GM10266 (cell line): ENCODE results near the gene OSBPL10.

Source experiments
- DNase-seq: peaks from one replicate; pipeline ENCODE4 v3.0.0; 2012; ENCODE audit errors: extremely low spot score
- CTCF ChIP-seq: IDR thresholded peaks from 2 replicates; pipeline ENCODE4 v1.5.1; 2012; ENCODE audit warnings: mild to moderate bottlenecking, low read depth; ENCODE audit not compliant: control insufficient read depth, insufficient read depth; ENCODE audit errors: missing control alignments

The OSBPL10 gene

GRCh38 chr3:31882431-31882830 lies 98.6 kb downstream of the OSBPL10 start:
- no peak for DNase-seq
- no peak for TF ChIP-seq CTCF

DNA sequence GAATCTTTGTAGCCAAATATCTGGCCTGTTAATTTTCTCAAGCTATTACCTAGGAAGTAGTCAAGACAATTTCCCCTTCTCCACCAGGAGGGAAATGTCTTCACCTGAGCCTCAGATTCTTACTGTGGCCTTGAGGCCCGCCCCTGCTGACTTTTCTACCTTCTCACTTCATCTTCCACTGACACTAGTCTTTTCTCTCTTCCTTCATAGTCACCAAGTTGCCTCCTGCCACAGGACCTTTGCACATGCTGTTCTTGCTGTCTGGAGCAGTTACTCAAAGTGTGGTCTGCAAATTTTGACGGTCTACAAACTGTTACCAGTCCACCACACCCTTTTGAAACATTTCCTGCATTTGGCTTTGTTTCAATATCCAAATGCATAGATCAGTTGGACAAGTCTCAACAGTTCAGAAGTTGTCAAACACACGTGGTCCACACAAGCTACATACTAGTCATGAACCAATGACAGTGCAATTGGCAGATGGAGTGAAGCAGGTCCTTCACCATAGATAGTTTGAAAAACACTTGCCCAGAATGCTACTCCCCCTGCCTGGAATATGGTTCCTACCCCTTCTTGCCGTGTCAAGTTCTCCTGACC lies 100.5 kb downstream of the OSBPL10 start:
- no peak for DNase-seq
- no peak for TF ChIP-seq CTCF

DNA sequence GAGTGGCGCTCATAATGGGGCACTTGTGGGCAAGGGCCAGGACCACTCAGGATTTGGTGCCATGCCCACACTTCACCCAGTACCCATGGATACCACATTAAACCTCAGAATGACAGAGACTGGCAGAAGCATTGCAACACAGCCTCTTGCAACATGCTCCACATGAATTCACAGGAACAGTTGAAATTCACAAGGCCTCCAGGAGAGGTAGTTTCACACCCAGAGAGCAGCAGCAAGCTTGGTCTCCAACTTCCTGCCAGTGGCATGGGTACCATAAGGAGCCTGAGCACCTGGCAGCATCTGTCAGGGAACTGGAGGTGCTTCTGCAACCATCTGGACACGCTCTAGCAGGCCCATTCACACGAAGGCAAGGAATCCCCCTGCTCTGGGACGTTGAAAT lies 101.0 kb downstream of the OSBPL10 start:
- TF ChIP-seq CTCF, result no peak
- DNase-seq, result no peak

GRCh38 chr3:31879365-31879764 lies 101.7 kb downstream of the OSBPL10 start:
- TF ChIP-seq CTCF, result no peak
- DNase-seq, result no peak

- TF ChIP-seq CTCF, result no peak
These were observed 102.7 kb downstream of the OSBPL10 start for GRCh38 chr3:31878231-31878838.

DNA sequence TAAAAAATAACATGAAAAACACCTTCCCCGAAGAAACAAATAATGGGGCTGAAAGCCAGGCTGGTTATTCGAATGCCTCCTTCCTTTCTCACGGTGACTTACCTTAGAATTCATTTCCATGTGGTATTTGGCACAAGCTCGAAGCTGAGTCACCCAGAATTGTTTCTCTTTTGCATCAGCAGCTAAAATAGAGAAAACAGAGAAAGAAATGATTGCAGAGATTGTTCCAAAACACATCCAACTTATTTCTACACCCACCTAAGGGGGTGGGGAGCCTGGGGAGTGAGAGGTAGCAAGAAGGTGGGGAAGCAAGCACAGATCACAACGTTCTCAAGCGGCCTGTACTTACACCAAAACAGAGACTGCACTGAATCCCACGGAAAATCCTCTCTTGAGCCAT lies 104.7 kb downstream of the OSBPL10 start:
- TF ChIP-seq CTCF, result no peak
- no peak for DNase-seq

More at GRCh38 chr3:31878231-31878838, 102.7 kb downstream of the OSBPL10 start:
- no peak for DNase-seq

GRCh38 chr3:31875437-31875836 lies 105.6 kb downstream of the OSBPL10 start:
- no peak for TF ChIP-seq CTCF
- DNase-seq, result no peak
